ENCODE measurements around the gene TNFRSF18. TPM values are rescaled to one million over a fixed set of nuclear protein-coding genes. Genes with fewer than 3 reads are reported as not detected.
A peak's percentile ranks its signal among the peaks of the same experiment; 100 is the strongest.

Gene TNFRSF18
- total RNA-seq, 6 experiments from 2014 or later: 0.24 to 0.27 TPM; not detected in 4

DNA sequence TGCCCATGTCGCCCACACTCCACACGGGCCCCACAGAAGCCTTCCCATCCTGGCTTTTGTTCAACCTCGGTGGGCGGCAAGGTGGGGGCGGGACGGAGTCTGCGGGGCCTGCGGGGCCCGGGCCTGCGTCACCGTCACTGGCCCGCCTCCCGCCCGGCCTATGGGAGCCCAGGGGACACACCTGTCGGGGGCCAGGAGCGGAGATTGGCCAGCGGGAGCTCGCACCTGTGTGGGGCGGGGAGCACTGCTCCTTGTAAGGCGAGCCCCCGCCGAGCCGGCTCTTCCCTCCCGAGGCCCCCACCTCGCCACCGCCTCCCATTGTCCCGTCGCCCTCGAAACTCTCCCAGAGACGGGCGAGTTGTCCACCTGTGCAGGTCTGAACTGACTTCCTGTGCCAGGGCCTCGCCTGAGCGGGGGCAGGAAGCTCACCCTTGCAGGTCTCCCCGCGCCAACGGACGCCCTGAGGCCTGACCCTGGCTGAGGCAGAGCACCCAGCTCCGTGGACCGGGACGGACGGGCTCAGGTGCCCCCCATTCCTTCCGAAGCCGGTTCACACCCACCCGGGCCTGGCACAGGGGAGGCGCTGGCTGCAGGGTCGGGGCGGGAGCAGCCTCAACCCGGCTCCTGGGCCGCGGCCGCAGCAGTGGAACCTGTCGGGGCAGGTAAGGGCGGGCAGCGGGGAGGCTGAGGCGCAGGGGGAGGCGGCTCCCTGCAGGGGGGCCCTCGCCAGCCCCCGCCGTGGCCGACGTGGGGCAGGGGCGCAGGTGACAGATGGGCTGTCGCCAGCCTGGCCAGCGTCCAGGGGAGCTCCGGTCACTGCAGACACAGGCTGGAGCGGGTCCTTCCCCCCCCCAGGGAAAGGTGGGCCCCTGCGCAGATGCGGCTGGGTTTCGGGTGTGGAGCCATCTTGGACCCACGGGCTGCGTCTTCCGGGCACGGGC is 43.5 kb downstream of the TNFRSF18 start:
- intact Hi-C loops (cut with DNase I): no loop called here
- ATAC-seq (peak in 2 of 4 donors; percentile 10 to 12), DNase-seq (no peak)
- H3K27me3 ChIP-seq: no peaks in the 10 kb centered on the region
- H3K9me3 ChIP-seq: no peaks in the 10 kb centered on the region
- no peaks in the 10 kb centered on the region for H3K4me1 ChIP-seq
- no peak overlapping the region for H3K4me3 ChIP-seq
- H3K27ac ChIP-seq: no peak overlapping the region
- H3K36me3 ChIP-seq: no peaks in the 10 kb centered on the region
- WGBS (ENCODE audit: insufficient coverage, low coverage, low lambda C conversion rate, missing lambda C conversion rate): 42% methylated on average over 14 of the region's 73 CpGs
- no peak for TF ChIP-seq POLR2A (IDR thresholded peaks at IDR 0.05)
- TF ChIP-seq, protein P1, sequence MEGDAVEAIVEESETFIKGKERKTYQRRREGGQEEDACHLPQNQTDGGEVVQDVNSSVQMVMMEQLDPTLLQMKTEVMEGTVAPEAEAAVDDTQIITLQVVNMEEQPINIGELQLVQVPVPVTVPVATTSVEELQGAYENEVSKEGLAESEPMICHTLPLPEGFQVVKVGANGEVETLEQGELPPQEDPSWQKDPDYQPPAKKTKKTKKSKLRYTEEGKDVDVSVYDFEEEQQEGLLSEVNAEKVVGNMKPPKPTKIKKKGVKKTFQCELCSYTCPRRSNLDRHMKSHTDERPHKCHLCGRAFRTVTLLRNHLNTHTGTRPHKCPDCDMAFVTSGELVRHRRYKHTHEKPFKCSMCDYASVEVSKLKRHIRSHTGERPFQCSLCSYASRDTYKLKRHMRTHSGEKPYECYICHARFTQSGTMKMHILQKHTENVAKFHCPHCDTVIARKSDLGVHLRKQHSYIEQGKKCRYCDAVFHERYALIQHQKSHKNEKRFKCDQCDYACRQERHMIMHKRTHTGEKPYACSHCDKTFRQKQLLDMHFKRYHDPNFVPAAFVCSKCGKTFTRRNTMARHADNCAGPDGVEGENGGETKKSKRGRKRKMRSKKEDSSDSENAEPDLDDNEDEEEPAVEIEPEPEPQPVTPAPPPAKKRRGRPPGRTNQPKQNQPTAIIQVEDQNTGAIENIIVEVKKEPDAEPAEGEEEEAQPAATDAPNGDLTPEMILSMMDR (IDR thresholded peaks at IDR 0.05): no peak

DNA sequence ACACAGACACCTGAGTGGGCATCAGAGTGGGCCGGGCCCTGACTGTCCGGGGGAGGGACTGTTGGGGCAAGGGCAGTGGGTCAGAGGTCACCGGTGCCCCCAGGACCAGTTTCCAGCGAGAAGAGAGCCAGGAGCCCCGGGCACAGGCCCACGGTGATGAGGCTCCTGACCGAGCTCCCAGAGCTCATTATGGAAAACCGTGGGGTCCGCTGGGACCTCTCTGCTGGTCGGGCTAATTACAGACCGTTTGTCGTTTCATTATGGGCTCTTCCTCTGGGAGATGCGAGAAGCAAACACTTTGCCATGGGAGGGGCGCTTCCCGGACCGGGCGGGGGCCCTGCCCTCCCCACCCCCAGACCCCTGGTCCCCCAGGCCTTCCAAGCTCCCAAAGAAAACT is 44.7 kb downstream of the TNFRSF18 start:
- Histone ChIP-seq H3K4me1 (peaks cover 0 to 3% (median 0%) of the 10 kb centered on the region in 4 donors), H3K27me3 (no peaks in the 10 kb centered on the region), H3K9me3 (no peaks in the 10 kb centered on the region), H3K36me3 (no peaks in the 10 kb centered on the region), H3K27ac (no peak overlapping the region), H3K4me3 (no peak overlapping the region)
- 83% methylated on average over 5 of the region's 17 CpGs for WGBS (ENCODE audit: insufficient coverage, low coverage, low lambda C conversion rate, missing lambda C conversion rate)
- DNase-seq (no peak), ATAC-seq (no peak)
- no peak for TF ChIP-seq POLR2A (IDR thresholded peaks at IDR 0.05)
- TF ChIP-seq, protein P1 (IDR thresholded peaks at IDR 0.05): no peak
- intact Hi-C loops (cut with DNase I): no loop called here

DNA sequence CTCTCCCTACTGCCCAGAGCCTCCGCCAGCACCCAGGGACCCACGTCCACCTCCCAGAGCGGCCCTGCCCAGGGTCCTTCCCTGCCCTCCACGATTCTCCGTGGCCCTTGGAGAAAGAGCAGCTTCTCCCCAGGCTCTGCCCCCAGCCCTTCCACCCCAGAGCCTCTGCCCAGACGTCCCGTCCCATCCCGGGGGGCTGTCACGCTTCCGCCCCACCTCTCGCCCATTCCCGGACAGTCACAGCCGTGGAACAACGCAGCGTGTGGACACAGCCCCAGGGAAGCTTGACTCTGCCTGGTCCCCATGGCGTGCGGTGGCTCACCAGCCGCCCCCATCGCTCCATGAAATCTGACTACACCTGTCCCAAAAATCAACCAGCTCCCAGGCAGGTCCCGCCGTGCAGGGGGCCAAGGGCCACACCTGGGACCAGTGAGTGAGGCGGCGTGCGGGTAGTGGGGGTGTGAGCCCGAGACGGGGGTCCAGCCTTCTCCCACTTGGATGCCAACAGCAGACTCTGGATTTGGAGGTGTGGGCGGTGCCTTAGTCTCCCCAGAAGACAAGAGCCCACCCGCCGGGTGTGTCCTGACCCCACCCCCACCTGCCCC is 45.2 kb downstream of the TNFRSF18 start:
- Histone ChIP-seq H3K9me3 (no peaks in the 10 kb centered on the region), H3K27ac (no peak overlapping the region), H3K4me3 (no peak overlapping the region), H3K36me3 (no peaks in the 10 kb centered on the region), H3K27me3 (no peaks in the 10 kb centered on the region), H3K4me1 (peaks cover 0 to 3% (median 0%) of the 10 kb centered on the region in 4 donors)
- intact Hi-C loops (cut with DNase I): no loop called here
- WGBS (ENCODE audit: insufficient coverage, low coverage, low lambda C conversion rate, missing lambda C conversion rate): 86% methylated on average over 5 of the region's 29 CpGs
- TF ChIP-seq, protein P1 (IDR thresholded peaks at IDR 0.05): no peak
- no peak for TF ChIP-seq POLR2A (IDR thresholded peaks at IDR 0.05)
- ATAC-seq (no peak), DNase-seq (no peak)

DNA sequence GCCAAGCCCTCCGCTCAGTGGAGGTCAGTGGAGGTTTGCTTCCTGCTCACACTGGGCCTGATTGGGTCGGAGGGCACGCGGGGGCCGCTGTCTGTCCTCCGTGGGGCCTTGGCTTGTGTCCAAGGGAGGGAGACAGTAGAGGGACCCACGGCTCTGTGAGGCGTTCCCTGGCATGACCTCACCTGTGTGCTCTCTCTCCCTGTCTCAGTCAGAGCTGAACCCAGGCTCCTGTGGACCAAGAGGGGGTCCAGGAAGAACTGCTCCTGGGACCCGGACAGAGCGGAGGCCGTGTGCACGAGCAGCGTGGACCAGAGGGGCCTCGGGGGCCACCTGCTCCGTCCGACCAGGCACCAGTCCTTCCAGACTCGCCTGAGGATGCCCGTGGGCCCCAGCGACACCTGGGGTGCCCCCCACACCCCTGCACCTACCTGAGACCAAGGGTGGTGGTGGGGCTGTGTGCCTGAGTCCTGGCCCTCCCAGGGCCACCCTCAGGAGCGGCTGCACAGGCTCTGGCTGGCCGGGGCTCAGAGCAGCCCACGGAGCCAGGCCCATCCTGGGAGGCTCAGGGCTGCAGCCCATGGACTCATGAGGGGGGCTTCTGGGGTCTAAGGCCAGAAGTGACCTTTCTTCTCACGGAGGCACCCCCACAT is 46.0 kb downstream of the TNFRSF18 start:
- TF ChIP-seq POLR2A (IDR thresholded peaks at IDR 0.05): no peak
- TF ChIP-seq, protein P1 (IDR thresholded peaks at IDR 0.05): no peak
- Histone ChIP-seq H3K4me3 (no peak overlapping the region), H3K4me1 (peaks cover 0 to 3% (median 0%) of the 10 kb centered on the region in 4 donors), H3K9me3 (no peaks in the 10 kb centered on the region), H3K27ac (no peak overlapping the region), H3K27me3 (no peaks in the 10 kb centered on the region), H3K36me3 (no peaks in the 10 kb centered on the region)
- WGBS (ENCODE audit: insufficient coverage, low coverage, low lambda C conversion rate, missing lambda C conversion rate): 90% methylated on average over 2 of the region's 23 CpGs
- ATAC-seq (no peak), DNase-seq (no peak)
- intact Hi-C loops (cut with DNase I): no loop called here

Measured in right lobe of liver (tissue), 6 donors.